AG04449 (cell line): Measurements from ENCODE around the gene AP2M1.

Experiments
- CTCF ChIA-PET: fragments of 350-600 bp; formaldehyde crosslinking; extraction: SDS; loops from one replicate; lab custom pipeline; 2021; ENCODE audit warnings: antibody characterized with exemption; lab: Yijun Ruan, JAX
- POLR2A ChIA-PET: fragments of 400-600, 350-600 bp; formaldehyde crosslinking; extraction: SDS; loops from one replicate; lab custom pipeline; 2020; ENCODE audit warnings: antibody characterized with exemption, inconsistent platforms; lab: Yijun Ruan, JAX
- DNase-seq: peaks from one replicate; pipeline ENCODE4 v3.0.0-alpha.2; 2010; ENCODE audit warnings: low read depth, low spot score
- H3K4me3 ChIP-seq: 2 replicates; pipeline ENCODE4 v1.5.1; 2011; ENCODE audit warnings: low read depth, mild to moderate bottlenecking, control low read depth, low read length
- CTCF ChIP-seq: IDR thresholded peaks from one replicate; pipeline ENCODE4 v1.5.1; 2011; ENCODE audit warnings: mild to moderate bottlenecking, moderate library complexity, low read length, control low read depth, inconsistent platforms; ENCODE audit not compliant: insufficient read depth; ENCODE audit errors: missing control alignments

Gene AP2M1

GRCh38 chr3:184189421-184189820 is 14.8 kb downstream of the AP2M1 start:
- H3K4me3 ChIP-seq = no peak overlapping the region
- DNase-seq = no peak
- ChIA-PET CTCF (interaction anchor here (1.2 kb wide), 1 partner anchor 37 kb away, joined by 4 read pairs; no protein-coding TSS in a partner anchor), POLR2A (no interaction called here)
- no peak for TF ChIP-seq CTCF

GRCh38 chr3:184192889-184193288 is 18.2 kb downstream of the AP2M1 start:
- ChIA-PET POLR2A (interaction anchor here (1.3 kb wide), 1 partner anchor 36 kb away, joined by 4 read pairs; no protein-coding TSS in a partner anchor), CTCF (interaction anchor here (1.2 to 1.3 kb wide), 2 partner anchors 35 to 57 kb away, joined by 3 to 5 read pairs; no protein-coding TSS in a partner anchor)
- no peak overlapping the region for H3K4me3 ChIP-seq
- no peak for DNase-seq
- no peak for TF ChIP-seq CTCF

- no peak for TF ChIP-seq CTCF
- H3K4me3 ChIP-seq = no peak overlapping the region
- no peak for DNase-seq
- ChIA-PET POLR2A (interaction anchor here (0.6 kb wide), 1 partner anchor 20 kb away, joined by 5 read pairs; no protein-coding TSS in a partner anchor), CTCF (interaction anchor here (1.0 to 1.2 kb wide), 2 partner anchors 34 kb away, joined by 3 to 8 read pairs; partner anchors contain the start of gene VWA5B2)
These were observed 19.4 kb downstream of the AP2M1 start for GRCh38 chr3:184193991-184194539.

- TF ChIP-seq CTCF = no peak
- CTCF ChIA-PET = interaction anchor here (1.0 kb wide), 1 partner anchor 53 kb away, joined by 3 read pairs; the partner anchor contains the start of gene EEF1AKMT4
- no peak for DNase-seq
- POLR2A ChIA-PET = interaction anchor here (1.1 to 2.1 kb wide), 2 partner anchors 10 to 11 kb away, joined by 4 to 10 read pairs; no protein-coding TSS in a partner anchor
- no peak overlapping the region for H3K4me3 ChIP-seq
These were observed 21.9 kb downstream of the AP2M1 start for GRCh38 chr3:184196536-184196935.

GRCh38 chr3:184198509-184198908 is 23.9 kb downstream of the AP2M1 start:
- no peak overlapping the region for H3K4me3 ChIP-seq
- ChIA-PET CTCF (interaction anchor here (0.9 to 1.8 kb wide), 3 partner anchors 29 to 314 kb away, joined by 3 to 5 read pairs (median 4); partner anchors contain the start of genes EEF1AKMT4 and PARL), POLR2A (no interaction called here)
- DNase-seq = no peak
- no peak for TF ChIP-seq CTCF

GRCh38 chr3:184200825-184201224 is 26.2 kb downstream of the AP2M1 start:
- CTCF ChIA-PET = no interaction called here
- DNase-seq = no peak
- TF ChIP-seq CTCF = no peak
- POLR2A ChIA-PET = interaction anchor here (0.6 kb wide), 1 partner anchor 11 kb away, joined by 4 read pairs; no protein-coding TSS in a partner anchor
- H3K4me3 ChIP-seq = no peak overlapping the region
